Transverse colon (tissue), 4 donors: ENCODE results near the gene OLFML2A.

Experiments used
- CTCF ChIP-seq, 5 experiments: fragments of 200-600 bp in 3 of 5; fragments of 450-650 bp in 2 of 5; sonication (generic) in 3 of 5; IDR thresholded peaks; 1 replicate in 2 of 5; 2 replicates in 3 of 5; pipeline ENCODE4 v1.5.1; 2016 to 2017; ENCODE audit warnings: antibody characterized with exemption in 5 of 5, inconsistent platforms in 3 of 5, mild to moderate bottlenecking in 2 of 5, moderate library complexity in 1 of 5
- EP300 ChIP-seq: sonication (generic); formaldehyde crosslinking; IDR thresholded peaks from one replicate; pipeline ENCODE4 v1.6.1; 2017; ENCODE audit warnings: antibody characterized with exemption, low read depth
- POLR2A ChIP-seq: fragments of 450-650 bp; IDR thresholded peaks from one replicate; pipeline ENCODE4 v1.6.1; 2016; ENCODE audit warnings: antibody characterized with exemption, mild to moderate bottlenecking, moderate library complexity
- POLR2AphosphoS5 ChIP-seq, 3 donors: sonication (generic); formaldehyde crosslinking; IDR thresholded peaks; one replicate each; pipeline ENCODE4 v1.6.1; 2016; ENCODE audit warnings: antibody characterized with exemption in 3 of 3

- TF ChIP-seq POLR2A, result no peak
- no peak for TF ChIP-seq EP300
- no peak for TF ChIP-seq CTCF (IDR thresholded peaks at IDR 0.05)
- TF ChIP-seq POLR2AphosphoS5 (IDR thresholded peaks at IDR 0.05), result peak in 1 of 3 donors; percentile 6
Measured at GRCh38 chr9:124768750-124769548, 8.0 kb upstream of the OLFML2A start.
